ENCODE measurements around the gene QSOX1. TPM values are rescaled to one million over a fixed set of nuclear protein-coding genes. Genes with fewer than 3 reads are reported as not detected.

Gene QSOX1
- total RNA-seq, 1 experiment from 2014 or later: 12.1 TPM

DNA sequence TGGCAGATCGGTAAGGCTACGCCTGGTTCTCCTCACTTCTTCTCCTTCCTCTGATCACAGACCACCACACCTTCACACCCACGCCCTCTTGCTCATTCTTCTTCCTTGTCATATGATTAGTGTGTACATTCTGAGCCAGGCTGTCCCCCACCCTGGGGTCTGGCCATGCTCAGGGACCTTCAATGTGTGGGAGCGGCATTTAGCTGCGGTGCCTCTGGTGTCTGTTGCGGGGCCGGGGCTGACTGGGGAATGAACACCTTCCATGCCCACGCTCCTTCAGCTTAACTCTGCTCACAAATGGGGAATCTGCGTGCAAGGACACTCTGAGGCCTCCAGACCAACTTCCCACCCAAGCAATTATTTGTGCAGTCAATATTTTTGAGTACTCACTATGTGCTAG lies 29.4 kb downstream of the QSOX1 start:
- no peak for DNase-seq
- TF ChIP-seq, protein P1, sequence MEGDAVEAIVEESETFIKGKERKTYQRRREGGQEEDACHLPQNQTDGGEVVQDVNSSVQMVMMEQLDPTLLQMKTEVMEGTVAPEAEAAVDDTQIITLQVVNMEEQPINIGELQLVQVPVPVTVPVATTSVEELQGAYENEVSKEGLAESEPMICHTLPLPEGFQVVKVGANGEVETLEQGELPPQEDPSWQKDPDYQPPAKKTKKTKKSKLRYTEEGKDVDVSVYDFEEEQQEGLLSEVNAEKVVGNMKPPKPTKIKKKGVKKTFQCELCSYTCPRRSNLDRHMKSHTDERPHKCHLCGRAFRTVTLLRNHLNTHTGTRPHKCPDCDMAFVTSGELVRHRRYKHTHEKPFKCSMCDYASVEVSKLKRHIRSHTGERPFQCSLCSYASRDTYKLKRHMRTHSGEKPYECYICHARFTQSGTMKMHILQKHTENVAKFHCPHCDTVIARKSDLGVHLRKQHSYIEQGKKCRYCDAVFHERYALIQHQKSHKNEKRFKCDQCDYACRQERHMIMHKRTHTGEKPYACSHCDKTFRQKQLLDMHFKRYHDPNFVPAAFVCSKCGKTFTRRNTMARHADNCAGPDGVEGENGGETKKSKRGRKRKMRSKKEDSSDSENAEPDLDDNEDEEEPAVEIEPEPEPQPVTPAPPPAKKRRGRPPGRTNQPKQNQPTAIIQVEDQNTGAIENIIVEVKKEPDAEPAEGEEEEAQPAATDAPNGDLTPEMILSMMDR (IDR thresholded peaks at IDR 0.05; ENCODE audit: insufficient read depth in 1 of 2, low read depth in 1 of 2, low read length in 1 of 2, severe bottlenecking in 1 of 2, unreplicated experiment in 1 of 2): no peak
- Mint-ChIP-seq H3K9me3 (ENCODE audit: unreplicated experiment) (no peaks in the 10 kb centered on the region), H3K36me3 (ENCODE audit: insufficient read depth, unreplicated experiment) (no peaks in the 10 kb centered on the region), H3K4me3 (ENCODE audit: unreplicated experiment) (no peak overlapping the region), H3K27ac (ENCODE audit: unreplicated experiment) (no peak overlapping the region), H3K4me1 (ENCODE audit: low read depth, unreplicated experiment) (no peaks in the 10 kb centered on the region), H3K27me3 (ENCODE audit: insufficient read depth, unreplicated experiment) (no peaks in the 10 kb centered on the region)
- BruUV-seq (replicated peaks): no TSS peak
- Histone ChIP-seq H3K4me1 (no peaks in the 10 kb centered on the region), H3K4me3 (ENCODE audit: low read depth, low read length) (no peak overlapping the region), H3K27me3 (replicated peaks; ENCODE audit: control insufficient read depth, insufficient read depth, low read length) (no peaks in the 10 kb centered on the region), H3K9me3 (no peaks in the 10 kb centered on the region), H3K36me3 (ENCODE audit: control insufficient read depth, insufficient read depth, low read length) (no peaks in the 10 kb centered on the region)
- CTCF ChIA-PET: interaction anchor here (0.6 kb wide), 1 partner anchor 163 kb away, joined by 10 read pairs; no protein-coding TSS in a partner anchor
- intact Hi-C loops (cut with micrococcal nuclease; ENCODE audit: unreplicated experiment): no loop called here
- POLR2A ChIA-PET: no interaction called here

DNA sequence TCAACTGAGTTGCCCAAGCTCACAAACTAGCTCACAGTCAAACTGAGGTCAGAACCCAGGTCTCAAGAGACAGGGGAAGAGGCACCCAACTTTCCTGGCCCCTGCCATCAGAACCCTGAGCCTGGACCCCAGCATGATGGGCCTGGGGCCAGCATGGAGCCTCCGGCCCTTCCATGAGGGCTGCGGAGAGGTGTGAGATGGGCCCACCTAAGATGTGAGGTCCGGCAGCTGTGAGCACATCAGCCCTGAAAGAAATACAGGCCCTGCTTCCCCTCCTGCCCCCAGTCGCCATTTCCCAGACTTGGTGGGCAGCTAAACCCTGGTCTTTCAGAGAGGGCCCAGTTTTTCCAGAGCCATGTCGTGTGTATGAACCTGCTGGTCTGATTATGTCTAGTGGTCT lies 30.6 kb downstream of the QSOX1 start:
- ChIA-PET CTCF (no interaction called here), POLR2A (no interaction called here)
- TF ChIP-seq, protein P1 (IDR thresholded peaks at IDR 0.05; ENCODE audit: insufficient read depth in 1 of 2, low read depth in 1 of 2, low read length in 1 of 2, severe bottlenecking in 1 of 2, unreplicated experiment in 1 of 2): no peak
- Mint-ChIP-seq H3K27ac (ENCODE audit: unreplicated experiment) (no peak overlapping the region), H3K36me3 (ENCODE audit: insufficient read depth, unreplicated experiment) (no peaks in the 10 kb centered on the region), H3K4me1 (ENCODE audit: low read depth, unreplicated experiment) (no peaks in the 10 kb centered on the region), H3K4me3 (ENCODE audit: unreplicated experiment) (no peak overlapping the region), H3K27me3 (ENCODE audit: insufficient read depth, unreplicated experiment) (no peaks in the 10 kb centered on the region), H3K9me3 (ENCODE audit: unreplicated experiment) (no peaks in the 10 kb centered on the region)
- intact Hi-C loops (cut with micrococcal nuclease; ENCODE audit: unreplicated experiment): loop anchor here (5.0 kb wide), 1 partner anchor 47 kb away; the partner anchor contains the start of gene LHX4
- H3K36me3 ChIP-seq (ENCODE audit: control insufficient read depth, insufficient read depth, low read length): no peaks in the 10 kb centered on the region
- H3K4me1 ChIP-seq: no peaks in the 10 kb centered on the region
- DNase-seq: no peak
- H3K27me3 ChIP-seq (replicated peaks; ENCODE audit: control insufficient read depth, insufficient read depth, low read length): no peaks in the 10 kb centered on the region
- BruUV-seq (replicated peaks): no TSS peak
- no peak overlapping the region for H3K4me3 ChIP-seq (ENCODE audit: low read depth, low read length)
- H3K9me3 ChIP-seq: no peaks in the 10 kb centered on the region

DNA sequence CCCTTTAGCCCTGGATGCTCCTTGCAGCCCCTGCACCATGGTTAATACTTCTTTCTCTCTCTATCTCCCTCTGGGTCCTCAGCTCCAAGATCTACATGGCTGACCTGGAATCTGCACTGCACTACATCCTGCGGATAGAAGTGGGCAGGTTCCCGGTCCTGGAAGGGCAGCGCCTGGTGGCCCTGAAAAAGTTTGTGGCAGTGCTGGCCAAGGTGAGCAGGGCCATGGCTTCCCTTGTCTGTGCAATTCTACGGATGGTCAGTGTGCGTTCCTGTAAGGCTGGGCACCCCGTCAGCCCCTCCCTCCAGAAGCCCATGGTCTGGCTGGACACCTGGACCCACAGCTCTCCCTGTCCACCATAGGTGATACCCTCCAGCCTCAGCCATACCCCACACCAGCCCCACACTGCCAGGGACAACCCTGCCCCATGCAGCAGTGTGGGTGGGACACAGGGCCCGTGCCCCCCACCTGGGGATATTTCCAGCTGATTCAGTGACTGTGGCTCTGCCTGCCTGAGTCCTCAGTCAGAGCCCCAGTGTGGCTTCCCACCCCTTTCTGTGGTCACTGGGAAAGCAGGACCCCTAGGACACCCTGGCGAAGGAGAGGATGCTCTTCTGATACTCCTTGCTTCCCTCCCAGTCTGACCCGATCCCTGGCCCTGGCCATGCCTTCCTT lies 31.4 kb downstream of the QSOX1 start:
- Mint-ChIP-seq H3K27me3 (ENCODE audit: insufficient read depth, unreplicated experiment) (no peaks in the 10 kb centered on the region), H3K4me1 (ENCODE audit: low read depth, unreplicated experiment) (no peaks in the 10 kb centered on the region), H3K36me3 (ENCODE audit: insufficient read depth, unreplicated experiment) (no peaks in the 10 kb centered on the region), H3K9me3 (ENCODE audit: unreplicated experiment) (no peaks in the 10 kb centered on the region), H3K27ac (ENCODE audit: unreplicated experiment) (no peak overlapping the region), H3K4me3 (ENCODE audit: unreplicated experiment) (no peak overlapping the region)
- Histone ChIP-seq H3K4me3 (ENCODE audit: low read depth, low read length) (no peak overlapping the region), H3K9me3 (no peaks in the 10 kb centered on the region), H3K4me1 (no peaks in the 10 kb centered on the region), H3K36me3 (ENCODE audit: control insufficient read depth, insufficient read depth, low read length) (no peaks in the 10 kb centered on the region), H3K27me3 (replicated peaks; ENCODE audit: control insufficient read depth, insufficient read depth, low read length) (no peaks in the 10 kb centered on the region)
- intact Hi-C loops (cut with micrococcal nuclease; ENCODE audit: unreplicated experiment): loop anchor here (5.0 kb wide), 1 partner anchor 46 kb away; the partner anchor contains the start of gene LHX4
- BruUV-seq (replicated peaks): no TSS peak
- TF ChIP-seq, protein P1 (IDR thresholded peaks at IDR 0.05; ENCODE audit: insufficient read depth in 1 of 2, low read depth in 1 of 2, low read length in 1 of 2, severe bottlenecking in 1 of 2, unreplicated experiment in 1 of 2): no peak
- no peak for DNase-seq
- CTCF ChIA-PET: no interaction called here
- POLR2A ChIA-PET: no interaction called here
